GM15510 (cell line): ENCODE data around the gene CIROP.

Experiments used
- POLR2A ChIP-seq: IDR thresholded peaks from 3 replicates; pipeline ENCODE4 v1.6.1; 2011; ENCODE audit warnings: borderline replicate concordance; ENCODE audit not compliant: insufficient read length; ENCODE audit errors: extremely low read depth

Gene CIROP, protein sequence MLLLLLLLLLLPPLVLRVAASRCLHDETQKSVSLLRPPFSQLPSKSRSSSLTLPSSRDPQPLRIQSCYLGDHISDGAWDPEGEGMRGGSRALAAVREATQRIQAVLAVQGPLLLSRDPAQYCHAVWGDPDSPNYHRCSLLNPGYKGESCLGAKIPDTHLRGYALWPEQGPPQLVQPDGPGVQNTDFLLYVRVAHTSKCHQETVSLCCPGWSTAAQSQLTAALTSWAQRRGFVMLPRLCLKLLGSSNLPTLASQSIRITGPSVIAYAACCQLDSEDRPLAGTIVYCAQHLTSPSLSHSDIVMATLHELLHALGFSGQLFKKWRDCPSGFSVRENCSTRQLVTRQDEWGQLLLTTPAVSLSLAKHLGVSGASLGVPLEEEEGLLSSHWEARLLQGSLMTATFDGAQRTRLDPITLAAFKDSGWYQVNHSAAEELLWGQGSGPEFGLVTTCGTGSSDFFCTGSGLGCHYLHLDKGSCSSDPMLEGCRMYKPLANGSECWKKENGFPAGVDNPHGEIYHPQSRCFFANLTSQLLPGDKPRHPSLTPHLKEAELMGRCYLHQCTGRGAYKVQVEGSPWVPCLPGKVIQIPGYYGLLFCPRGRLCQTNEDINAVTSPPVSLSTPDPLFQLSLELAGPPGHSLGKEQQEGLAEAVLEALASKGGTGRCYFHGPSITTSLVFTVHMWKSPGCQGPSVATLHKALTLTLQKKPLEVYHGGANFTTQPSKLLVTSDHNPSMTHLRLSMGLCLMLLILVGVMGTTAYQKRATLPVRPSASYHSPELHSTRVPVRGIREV

GRCh38 chr14:23104591-23105347, at the start of gene CIROP:
Gene CIROP, minus strand, starts transcription at chr14:23104989. Its CDS starts 69 bp downstream, at chr14:23104920.
- TF ChIP-seq POLR2A = no peak

DNA sequence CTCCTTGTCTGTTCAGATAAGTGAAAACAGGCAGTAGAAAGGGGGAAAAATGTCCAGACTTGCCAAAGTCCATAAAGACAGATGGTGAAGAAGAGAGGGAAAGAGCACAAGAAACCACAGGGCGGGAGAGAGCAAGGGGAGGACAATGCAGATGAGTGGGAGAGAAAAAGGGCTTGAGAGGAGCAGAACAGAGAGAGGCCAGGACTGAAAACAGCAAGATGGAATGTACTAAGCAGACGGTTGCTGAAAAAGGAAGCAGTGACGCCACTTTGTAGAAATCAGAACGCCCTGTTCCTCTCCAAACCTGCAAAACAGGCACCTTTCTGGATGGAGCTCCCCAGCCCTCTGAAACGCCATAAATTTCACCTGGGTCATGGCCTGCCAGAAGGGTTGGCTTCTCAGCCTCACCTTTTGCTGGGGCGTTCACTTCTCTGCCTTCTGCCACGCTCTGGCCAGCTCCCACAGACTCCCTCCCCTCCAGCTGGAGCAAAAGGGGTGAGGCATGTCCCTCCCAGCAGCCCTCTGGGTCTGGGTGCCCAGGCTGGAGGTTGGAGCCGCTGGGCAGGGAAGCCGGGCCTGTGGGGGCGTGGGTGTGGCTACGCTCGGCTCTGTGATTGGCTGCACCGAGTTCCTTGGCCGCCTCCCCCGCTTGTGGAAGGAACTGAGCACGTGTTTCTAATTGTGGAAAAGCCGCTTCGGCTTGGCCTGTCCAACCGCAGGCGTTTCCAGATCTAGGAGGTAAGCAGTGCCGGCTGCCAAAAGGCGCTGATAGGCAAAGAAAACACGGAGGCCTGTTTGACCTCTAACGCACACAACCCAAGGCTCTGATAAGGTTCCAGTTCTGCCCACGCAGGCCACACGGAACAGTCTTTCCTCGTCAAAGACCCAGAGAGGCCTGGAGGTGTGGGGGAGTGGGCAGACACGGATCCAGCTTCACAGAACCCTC, 49.3 kb upstream of the CIROP start:
- TF ChIP-seq POLR2A = no peak

DNA sequence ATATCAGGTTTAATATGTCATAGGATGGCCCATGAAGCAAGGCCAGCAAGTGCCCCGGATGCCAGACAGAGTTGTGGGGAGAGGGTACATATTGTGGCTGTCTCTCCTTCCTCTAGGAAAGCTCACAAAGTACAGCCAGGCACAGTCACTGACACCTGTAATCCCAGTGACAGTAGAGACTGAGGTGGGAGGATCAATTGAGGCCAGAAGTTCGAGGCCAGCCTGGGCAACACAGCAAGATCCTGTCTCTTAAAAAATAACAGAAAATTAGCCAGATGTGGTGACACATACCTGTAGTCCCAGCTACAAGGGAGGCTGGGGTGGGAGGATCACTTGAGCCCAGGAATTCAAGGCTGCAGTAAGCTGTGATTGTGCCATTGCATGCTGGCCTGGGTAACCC, 46.6 kb upstream of the CIROP start:
- TF ChIP-seq POLR2A = no peak

GRCh38 chr14:23149745-23150144, 45.0 kb upstream of the CIROP start:
- TF ChIP-seq POLR2A = no peak

- no peak for TF ChIP-seq POLR2A
These were observed 43.9 kb upstream of the CIROP start for GRCh38 chr14:23148591-23149249.

GRCh38 chr14:23147676-23148075, 42.9 kb upstream of the CIROP start:
- TF ChIP-seq POLR2A = no peak

- no peak for TF ChIP-seq POLR2A
These were observed 42.2 kb upstream of the CIROP start for GRCh38 chr14:23146980-23147379.

- TF ChIP-seq POLR2A = no peak
These were observed 41.6 kb upstream of the CIROP start for GRCh38 chr14:23146351-23146910.

- TF ChIP-seq POLR2A = no peak
These were observed 41.1 kb upstream of the CIROP start for GRCh38 chr14:23145794-23146350.

GRCh38 chr14:23143911-23144310, 39.1 kb upstream of the CIROP start:
- no peak for TF ChIP-seq POLR2A

DNA sequence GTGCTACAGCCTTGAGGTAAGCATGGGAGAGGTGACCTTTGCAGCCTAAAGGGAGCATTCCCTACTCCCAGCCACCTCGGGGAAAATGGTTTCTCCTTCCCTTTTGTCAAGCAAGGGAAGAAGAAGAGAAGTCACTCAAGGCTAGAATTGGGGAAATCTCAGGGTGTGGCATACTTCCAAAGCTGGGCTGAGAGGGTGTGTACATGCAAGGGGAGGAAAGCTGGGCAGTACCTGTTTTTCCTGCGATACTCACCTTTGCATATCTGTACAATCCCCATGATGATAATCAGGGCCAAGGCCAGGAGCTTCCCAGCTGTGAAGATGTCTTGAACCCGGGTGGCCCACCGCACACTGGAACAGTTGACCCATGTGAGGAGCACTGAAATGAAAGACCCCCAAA, 38.0 kb upstream of the CIROP start:
- TF ChIP-seq POLR2A = no peak

- no peak for TF ChIP-seq POLR2A
These were observed 37.1 kb upstream of the CIROP start for GRCh38 chr14:23141706-23142444.

- no peak for TF ChIP-seq POLR2A
These were observed 35.6 kb upstream of the CIROP start for GRCh38 chr14:23140371-23140770.

- TF ChIP-seq POLR2A = no peak
These were observed 35.1 kb upstream of the CIROP start for GRCh38 chr14:23139874-23140273.
